GM12873 (cell line): ENCODE data around the gene RNF144A.

Experiments
- CTCF ChIP-seq: IDR thresholded peaks from 2 replicates; pipeline ENCODE4 v1.5.1; 2012; ENCODE audit warnings: low read depth, mild to moderate bottlenecking, moderate library complexity, low read length, control low read depth; ENCODE audit not compliant: insufficient read depth; ENCODE audit errors: missing control alignments

RNF144A gene

GRCh38 chr2:7027956-7028655 lies 110.9 kb downstream of the RNF144A start:
- TF ChIP-seq CTCF: no peak

- no peak for TF ChIP-seq CTCF
Observed at GRCh38 chr2:7028846-7029245, 111.6 kb downstream of the RNF144A start.

- no peak for TF ChIP-seq CTCF
Observed at GRCh38 chr2:7029291-7030059, 112.3 kb downstream of the RNF144A start.

GRCh38 chr2:7030810-7031209 lies 113.6 kb downstream of the RNF144A start:
- no peak for TF ChIP-seq CTCF

GRCh38 chr2:7031547-7032245 lies 114.5 kb downstream of the RNF144A start:
- TF ChIP-seq CTCF: no peak

GRCh38 chr2:7032371-7032770 lies 115.2 kb downstream of the RNF144A start:
- TF ChIP-seq CTCF: no peak
